Measurements from ENCODE around the gene DNAH7. TPM values are rescaled to one million over a fixed set of nuclear protein-coding genes. Genes with fewer than 3 reads are reported as not detected.
A peak's percentile ranks its signal among the peaks of the same experiment; 100 is the strongest.

DNAH7 gene
- polyA plus RNA-seq, 1 experiment, result 1.2 TPM

- TF ChIP-seq CTCF (IDR thresholded peaks at IDR 0.05; ENCODE audit: low read depth, low read length), result no peak
- Histone ChIP-seq H3K9me3 (ENCODE audit: control insufficient read depth, insufficient read depth, low read length) (no peaks in the 10 kb centered on the region), H3K4me3 (ENCODE audit: low read depth, low read length) (no peak overlapping the region), H3K27ac (ENCODE audit: low read depth, low read length) (no peak overlapping the region), H3K27me3 (ENCODE audit: control insufficient read depth, insufficient read depth, low read length) (no peaks in the 10 kb centered on the region)
- POLR2A ChIA-PET, result no interaction called here
- DNase-seq (ENCODE audit: low read depth, low spot score), result no peak
- CTCF ChIA-PET, result interaction anchor here (1.8 to 2.1 kb wide), 2 partner anchors 75 to 204 kb away, joined by 4 to 6 read pairs; no protein-coding TSS in a partner anchor
These were observed 205.1 kb downstream of the DNAH7 start for GRCh38 chr2:195863564-195863963.

DNA sequence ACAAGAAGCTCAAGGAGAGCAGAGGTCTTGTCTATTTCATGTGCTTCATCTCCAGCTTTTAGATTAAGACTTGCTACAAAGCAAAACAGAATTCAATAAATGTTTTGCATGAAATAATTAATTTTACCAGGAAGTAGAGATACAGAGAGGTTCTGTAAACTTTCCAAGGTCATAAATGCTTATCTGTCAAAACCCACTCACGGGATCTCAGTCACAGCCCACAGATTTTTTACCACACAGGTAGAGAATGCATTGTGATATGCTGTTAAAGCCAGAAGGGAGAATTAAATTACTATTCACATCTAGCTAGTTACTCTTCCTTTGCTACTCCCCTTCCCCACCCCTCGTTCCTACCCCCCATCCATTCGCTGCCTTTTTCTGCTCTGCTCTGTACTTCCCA, 205.5 kb downstream of the DNAH7 start:
- CTCF ChIA-PET, result interaction anchor here (1.8 to 2.1 kb wide), 2 partner anchors 76 to 203 kb away, joined by 4 to 6 read pairs; no protein-coding TSS in a partner anchor
- Histone ChIP-seq H3K27me3 (ENCODE audit: control insufficient read depth, insufficient read depth, low read length) (no peaks in the 10 kb centered on the region), H3K27ac (ENCODE audit: low read depth, low read length) (no peak overlapping the region), H3K4me3 (ENCODE audit: low read depth, low read length) (no peak overlapping the region), H3K9me3 (ENCODE audit: control insufficient read depth, insufficient read depth, low read length) (no peaks in the 10 kb centered on the region)
- DNase-seq (ENCODE audit: low read depth, low spot score), result no peak
- POLR2A ChIA-PET, result no interaction called here
- TF ChIP-seq CTCF (IDR thresholded peaks at IDR 0.05; ENCODE audit: low read depth, low read length), result no peak

DNA sequence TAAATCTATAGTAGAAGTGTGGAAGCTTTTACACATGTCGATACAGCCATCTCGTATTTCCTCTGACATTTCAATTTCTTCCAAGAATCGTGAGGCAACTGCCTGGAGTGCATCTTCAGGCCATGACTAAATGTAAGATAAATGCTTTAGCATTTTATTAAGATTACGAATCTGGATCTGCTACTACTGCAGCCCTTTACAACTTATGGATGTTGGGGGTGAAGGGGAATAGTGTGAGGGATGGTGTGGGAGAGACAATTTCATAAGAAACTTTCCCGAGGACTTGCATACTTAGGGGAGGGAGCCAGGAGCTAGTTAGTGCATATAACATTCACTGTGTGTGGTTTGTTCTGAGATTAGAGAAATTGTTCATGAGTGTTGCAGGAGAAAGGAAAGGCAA, 206.8 kb downstream of the DNAH7 start:
- Histone ChIP-seq H3K9me3 (ENCODE audit: control insufficient read depth, insufficient read depth, low read length) (no peaks in the 10 kb centered on the region), H3K27me3 (ENCODE audit: control insufficient read depth, insufficient read depth, low read length) (no peaks in the 10 kb centered on the region), H3K27ac (ENCODE audit: low read depth, low read length) (no peak overlapping the region), H3K4me3 (ENCODE audit: low read depth, low read length) (no peak overlapping the region)
- POLR2A ChIA-PET, result interaction anchor here (0.7 kb wide), 1 partner anchor 37 kb away, joined by 5 read pairs; no protein-coding TSS in a partner anchor
- CTCF ChIA-PET, result interaction anchor here (0.8 to 2.1 kb wide), 3 partner anchors 25 to 202 kb away, joined by 3 to 6 read pairs (median 4); no protein-coding TSS in a partner anchor
- peak; percentile 50 for DNase-seq (ENCODE audit: low read depth, low spot score)
- no peak for TF ChIP-seq CTCF (IDR thresholded peaks at IDR 0.05; ENCODE audit: low read depth, low read length)

GRCh38 chr2:195859513-195859912, 209.1 kb downstream of the DNAH7 start:
- no peak overlapping the region for H3K27ac ChIP-seq (ENCODE audit: low read depth, low read length)
- no peak overlapping the region for H3K4me3 ChIP-seq (ENCODE audit: low read depth, low read length)
- POLR2A ChIA-PET, result no interaction called here
- CTCF ChIA-PET, result interaction anchor here (1.1 kb wide), 1 partner anchor 79 kb away, joined by 3 read pairs; no protein-coding TSS in a partner anchor
- H3K27me3 ChIP-seq (ENCODE audit: control insufficient read depth, insufficient read depth, low read length), result no peaks in the 10 kb centered on the region
- no peak for DNase-seq (ENCODE audit: low read depth, low spot score)
- no peak for TF ChIP-seq CTCF (IDR thresholded peaks at IDR 0.05; ENCODE audit: low read depth, low read length)
- H3K9me3 ChIP-seq (ENCODE audit: control insufficient read depth, insufficient read depth, low read length), result no peaks in the 10 kb centered on the region

DNA sequence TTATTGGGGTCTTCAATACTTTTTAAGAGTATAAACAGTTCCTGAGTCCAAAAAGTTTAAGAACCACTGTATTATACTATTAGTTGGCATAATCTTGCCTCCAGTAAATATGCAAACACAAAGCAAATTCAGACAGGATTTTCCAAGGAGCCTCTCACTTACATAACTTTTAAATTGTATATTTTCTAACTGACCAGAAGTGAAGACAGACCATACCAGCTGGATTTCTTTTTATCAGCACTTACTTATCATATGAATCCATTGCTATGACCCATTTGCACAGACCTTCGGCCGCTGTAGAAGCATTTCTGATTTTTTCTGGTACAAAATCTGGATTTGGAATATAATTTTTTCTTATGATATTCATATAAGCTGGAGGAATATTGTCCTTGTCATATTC, 211.5 kb downstream of the DNAH7 start:
- no peak for TF ChIP-seq CTCF (IDR thresholded peaks at IDR 0.05; ENCODE audit: low read depth, low read length)

More for the DNA sequence above, 211.5 kb downstream of the DNAH7 start:
- DNase-seq (ENCODE audit: low read depth, low spot score), result no peak
- H3K27me3 ChIP-seq (ENCODE audit: control insufficient read depth, insufficient read depth, low read length), result no peaks in the 10 kb centered on the region
- ChIA-PET CTCF (no interaction called here), POLR2A (no interaction called here)
- no peaks in the 10 kb centered on the region for H3K9me3 ChIP-seq (ENCODE audit: control insufficient read depth, insufficient read depth, low read length)
- no peak overlapping the region for H3K27ac ChIP-seq (ENCODE audit: low read depth, low read length)
- H3K4me3 ChIP-seq (ENCODE audit: low read depth, low read length), result no peak overlapping the region
